HuH-7.5 (cell line): Measurements from ENCODE around the gene UBE2J1.
"Not testable (repeated sequence)": the region's sequence is repeated elsewhere in the genome, so short reads cannot be mapped to it uniquely, and the experiment has no call there.

ENCODE experiments used
- DNase-seq: peaks from one replicate; pipeline ENCODE4 v3.0.0; 2011; ENCODE audit warnings: low spot score

UBE2J1 gene

GRCh38 chr6:89320012-89320559 lies 32.4 kb downstream of the UBE2J1 start:
- no peak for DNase-seq

GRCh38 chr6:89317067-89317466 lies 35.5 kb downstream of the UBE2J1 start:
- DNase-seq, result no peak

DNA sequence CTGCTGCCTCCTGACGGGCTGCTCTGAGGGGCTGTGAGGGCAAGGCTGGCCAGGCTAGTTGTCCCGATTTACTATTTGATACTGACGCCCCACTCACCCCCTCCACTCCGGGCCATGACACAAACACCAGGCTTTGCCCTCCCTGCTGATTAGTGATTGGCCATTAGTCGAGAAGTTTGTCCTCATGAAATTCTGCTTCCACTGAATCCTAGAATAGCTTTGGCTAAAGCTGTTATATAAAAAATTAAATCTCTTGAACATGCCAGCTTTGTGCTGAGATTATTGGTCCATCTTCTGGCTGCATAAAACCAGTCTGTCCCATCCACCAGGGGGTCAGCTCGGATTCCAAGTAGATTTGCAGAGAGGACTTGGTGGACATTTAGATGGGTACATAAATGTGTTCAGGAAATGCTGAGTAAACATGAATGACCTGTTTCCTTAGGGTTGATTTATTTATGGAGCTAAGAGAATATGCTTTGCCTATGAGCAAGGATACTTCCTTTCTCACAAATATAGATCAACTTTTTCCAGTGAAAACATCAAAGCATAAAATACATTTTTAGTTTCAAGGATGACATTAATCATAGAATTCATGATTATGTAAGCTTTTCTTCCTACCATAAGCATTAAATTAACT lies 37.2 kb downstream of the UBE2J1 start, which contains the start of gene GABRR2:
GABRR2 (minus strand) TSS at position 51 of the 637 bp plus-strand sequence. CDS start 134 bp downstream, outside the sequence.
- DNase-seq, result no peak

DNA sequence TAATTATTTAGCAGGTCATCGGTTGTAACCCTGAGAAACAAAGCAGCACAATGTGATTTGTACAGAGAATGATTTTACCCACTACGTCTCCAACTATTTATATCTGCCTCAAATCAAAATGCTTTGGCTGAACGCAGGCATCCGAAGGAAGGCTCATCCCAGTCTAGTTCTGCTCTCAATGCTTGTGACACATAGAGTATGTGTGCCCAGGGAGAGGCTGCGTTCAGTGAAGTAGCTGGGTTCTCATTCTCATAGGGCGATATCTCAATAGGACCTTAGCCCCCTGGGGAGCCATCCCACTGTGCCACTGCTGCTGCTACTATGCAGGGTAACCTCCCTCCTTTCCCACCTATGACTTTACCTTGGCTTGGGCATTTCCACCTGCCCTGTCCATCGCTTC lies 37.8 kb downstream of the UBE2J1 start:
- no peak for DNase-seq

GRCh38 chr6:89313006-89313405 lies 39.5 kb downstream of the UBE2J1 start:
- no peak for DNase-seq

DNA sequence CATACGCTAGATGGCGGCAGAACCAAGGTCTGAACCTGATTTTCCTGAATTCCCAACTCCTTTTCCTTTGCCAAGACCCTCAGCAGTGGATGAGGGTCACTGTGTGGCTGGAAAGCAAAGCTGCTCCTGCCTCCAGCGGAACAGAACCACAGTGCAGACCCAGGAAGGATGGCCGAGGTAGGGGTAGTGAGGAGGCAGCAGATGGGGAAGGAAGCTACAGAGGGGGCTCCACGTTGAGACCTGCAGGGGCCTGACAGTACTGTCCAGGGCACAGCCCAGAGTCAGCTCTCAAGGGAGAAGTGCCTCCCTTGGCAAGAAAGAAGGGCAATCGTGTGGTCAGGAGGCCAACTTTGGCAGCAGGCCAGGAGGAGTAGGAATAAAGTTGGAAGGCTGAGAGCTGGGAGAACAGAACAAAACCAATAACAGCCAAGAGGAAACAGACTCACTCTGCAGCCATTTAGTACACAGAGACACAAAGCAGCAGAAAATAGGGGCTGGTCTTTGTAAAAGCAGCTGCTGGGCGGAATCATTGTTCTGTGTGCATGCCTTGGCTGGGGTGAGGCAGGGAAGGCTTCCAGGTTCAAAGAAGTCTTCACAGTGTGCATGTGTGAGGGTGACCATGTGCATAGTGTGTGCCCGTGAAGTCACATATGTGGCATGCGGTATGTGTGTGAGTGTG lies 40.5 kb downstream of the UBE2J1 start:
- DNase-seq, result no peak

DNA sequence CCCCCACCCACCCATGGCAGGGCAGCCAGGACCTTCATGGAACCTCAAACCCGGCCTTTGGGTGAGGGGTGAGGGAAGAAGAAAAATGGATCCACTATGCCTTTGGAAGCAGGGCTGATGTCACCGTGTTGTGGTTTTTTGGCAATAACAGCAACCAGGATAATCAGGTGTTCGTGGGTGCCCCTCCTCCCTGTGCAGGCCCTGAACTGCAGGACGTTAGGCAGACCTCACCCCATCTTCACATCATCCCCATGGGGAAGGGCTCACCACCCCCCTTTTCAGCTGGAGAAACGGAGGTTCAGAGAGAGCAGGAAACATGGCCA lies 41.0 kb downstream of the UBE2J1 start:
- no peak for DNase-seq

DNA sequence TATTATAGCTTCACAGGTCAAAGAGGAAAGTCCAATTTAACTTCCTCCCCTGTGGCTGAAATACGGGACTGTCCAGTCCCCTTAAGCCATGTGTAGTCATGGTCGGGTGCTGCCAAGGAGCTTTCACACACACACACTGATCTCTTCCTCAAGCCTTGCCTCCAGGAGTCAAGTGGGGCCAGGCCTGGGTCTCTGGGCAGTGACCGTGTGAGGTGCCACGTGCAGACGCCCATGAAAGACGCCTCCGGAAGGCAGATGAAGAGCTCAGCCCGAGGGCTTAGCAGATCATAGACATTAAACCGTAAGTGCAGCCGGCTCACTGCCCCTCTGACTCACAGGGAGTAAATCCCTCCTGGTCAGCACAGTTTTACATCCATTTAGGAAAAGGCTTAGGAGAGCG lies 41.6 kb downstream of the UBE2J1 start:
- no peak for DNase-seq

GRCh38 chr6:89308525-89309395 lies 43.8 kb downstream of the UBE2J1 start:
- DNase-seq, result no peak

GRCh38 chr6:89304517-89304916 lies 48.0 kb downstream of the UBE2J1 start:
- not testable (repeated sequence) for DNase-seq

DNA sequence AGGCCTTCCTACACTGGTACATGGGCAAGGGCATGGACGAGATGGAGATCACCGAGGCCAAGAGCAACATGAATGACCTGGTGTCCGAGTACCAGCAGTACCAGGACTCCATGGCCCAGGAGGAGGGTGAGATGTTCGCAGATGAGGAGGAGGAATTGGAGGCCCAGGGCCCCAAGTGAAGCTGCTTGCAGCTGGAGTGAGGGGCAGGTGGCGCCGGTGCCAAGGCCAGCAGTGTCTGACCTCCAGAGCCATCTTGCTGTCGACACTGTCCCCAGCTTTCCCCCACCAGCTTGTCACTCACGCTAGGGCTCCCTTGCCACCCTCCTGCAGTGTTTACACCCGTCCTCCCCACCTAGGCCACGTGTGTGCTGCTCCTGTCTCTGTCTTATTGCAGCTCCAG lies 49.6 kb downstream of the UBE2J1 start:
- DNase-seq, result no peak

GRCh38 chr6:89302195-89302770 lies 50.2 kb downstream of the UBE2J1 start:
- no peak for DNase-seq

GRCh38 chr6:89301586-89302194 lies 50.8 kb downstream of the UBE2J1 start:
- no peak for DNase-seq

- DNase-seq, result no peak
Observed at GRCh38 chr6:89299466-89299850, 53.1 kb downstream of the UBE2J1 start.

- no peak for DNase-seq
Observed at GRCh38 chr6:89298680-89299465, 53.6 kb downstream of the UBE2J1 start.

DNA sequence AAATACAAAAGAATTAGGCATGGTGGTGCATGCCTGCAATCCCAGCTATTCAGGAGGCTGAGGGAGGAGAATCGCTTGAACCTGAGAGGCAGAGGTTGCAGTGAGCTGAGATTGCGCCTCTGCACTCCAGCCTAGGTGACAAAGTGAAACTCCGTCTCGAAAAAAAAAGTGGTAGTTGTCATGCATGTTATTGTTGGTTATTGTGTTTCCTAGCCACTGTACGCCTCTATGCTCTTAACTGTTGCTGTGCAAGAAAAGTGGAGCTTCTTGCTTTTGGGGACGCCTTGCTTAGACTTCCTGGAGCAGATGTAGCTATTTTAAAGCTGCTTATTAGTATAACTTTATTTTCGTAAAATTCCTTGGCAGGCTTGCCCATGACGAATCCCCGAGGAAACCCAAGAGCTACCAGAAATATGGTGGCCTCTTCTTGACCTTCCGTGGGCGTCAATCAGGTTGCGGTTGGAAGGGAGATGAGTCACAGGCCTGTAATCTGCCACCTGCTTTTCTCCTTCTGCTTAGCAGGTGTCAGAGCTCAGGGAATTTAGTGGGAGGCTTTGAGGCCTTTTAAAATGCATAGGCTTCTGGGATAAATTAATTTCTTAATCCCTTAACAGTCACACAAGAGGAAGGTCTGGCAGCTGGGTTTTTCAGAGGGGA lies 54.7 kb downstream of the UBE2J1 start:
- no peak for DNase-seq

DNA sequence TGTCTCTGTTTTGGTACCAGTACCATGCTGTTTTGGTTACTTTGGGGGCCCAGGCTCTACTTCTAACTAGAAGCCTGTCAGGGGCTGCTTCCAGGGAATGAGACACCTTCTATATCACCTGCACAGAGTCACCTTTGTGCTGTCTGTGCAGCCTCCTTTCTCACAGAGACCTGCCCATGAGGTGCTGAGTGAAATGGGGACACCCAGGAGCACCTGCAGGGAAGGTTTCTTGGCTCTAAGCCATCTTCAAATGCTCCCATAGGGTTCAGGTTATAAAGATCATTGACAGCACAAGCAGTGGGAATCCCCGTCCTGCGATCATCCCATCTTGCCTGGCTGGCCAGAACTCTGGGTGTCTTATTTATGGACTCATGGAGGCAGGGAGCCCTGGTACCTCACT lies 56.5 kb downstream of the UBE2J1 start:
- DNase-seq, result no peak

DNA sequence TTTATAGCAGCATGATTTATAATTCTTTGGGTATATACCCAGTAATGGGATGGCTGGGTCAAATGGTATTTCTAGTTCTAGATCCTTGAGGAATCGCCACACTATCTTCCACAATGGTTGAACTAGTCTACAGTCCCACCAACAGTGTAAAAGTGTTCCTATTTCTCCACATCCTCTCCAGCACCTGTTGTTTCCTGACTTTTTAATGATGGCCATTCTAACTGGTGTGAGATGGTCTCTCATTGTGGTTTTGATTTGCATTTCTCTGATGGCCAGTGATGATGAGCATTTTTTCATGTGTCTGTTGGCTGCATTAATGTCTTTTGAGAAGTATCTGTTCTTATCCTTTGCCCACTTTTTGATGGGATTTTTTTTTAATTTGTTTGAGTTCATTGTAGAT lies 57.4 kb downstream of the UBE2J1 start:
- not testable (repeated sequence) for DNase-seq

DNA sequence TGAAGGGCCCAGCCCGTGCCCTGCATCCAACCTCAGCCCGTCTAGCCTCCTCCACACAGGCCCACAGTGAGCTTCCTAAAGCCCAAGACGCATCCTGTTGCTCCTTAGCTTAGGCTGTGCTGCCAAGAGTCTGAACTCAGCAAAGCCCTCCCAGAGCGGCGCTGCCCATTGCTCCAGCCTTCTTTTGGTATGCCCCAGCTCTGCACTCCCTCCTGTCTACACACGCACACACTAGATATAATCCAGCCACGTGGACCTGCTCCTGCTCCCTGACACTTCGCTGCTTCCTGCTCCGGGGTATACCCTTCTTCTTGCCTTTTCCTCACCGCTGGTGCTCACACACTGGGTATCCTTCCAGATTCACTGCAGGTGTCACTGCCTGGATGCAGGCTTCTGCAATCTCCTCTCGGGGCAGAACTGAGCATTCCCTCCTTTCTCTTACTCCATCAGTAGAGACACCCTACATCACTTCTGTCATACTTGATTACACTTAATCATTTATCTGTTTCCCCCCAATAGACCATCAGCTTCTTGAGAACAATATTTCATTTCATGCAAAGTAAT lies 61.2 kb downstream of the UBE2J1 start:
- no peak for DNase-seq
